A549 (cell line): Measurements from ENCODE around the gene MAP3K9. TPM values are rescaled to one million over a fixed set of nuclear protein-coding genes. Genes with fewer than 3 reads are reported as not detected.

Source experiments
- ATAC-seq, 2 experiments: fragments of 200-7000 bp in 1 of 2; fragments of >200 bp in 1 of 2; cut with Nextera tagmentation in 1 of 2; cut with Tn5 transposase in 1 of 2; 3 replicates each; pipeline versions ENCODE4 v1.8.0 to v1.9.1; 2018 to 2020; ENCODE audit warnings: mild to moderate bottlenecking in 1 of 2, moderate library complexity in 1 of 2
- CTCF ChIA-PET: fragments of 300-600 bp; sonication (Branson Sonifier 250); formaldehyde crosslinking; extraction: SDS; loops from one replicate; lab custom pipeline; 2021; ENCODE audit warnings: antibody characterized with exemption, inconsistent platforms; lab: Yijun Ruan, JAX
- POLR2A ChIA-PET: fragments of 350-600 bp; formaldehyde crosslinking; extraction: SDS; loops from one replicate; lab custom pipeline; 2021; ENCODE audit warnings: antibody characterized with exemption, inconsistent platforms; lab: Yijun Ruan, JAX
- DNase-seq, 2 experiments: peaks; one replicate each; pipeline versions ENCODE4 v3.0.0 to v3.0.0-alpha.2; 2011 to 2016; ENCODE audit warnings: low read depth in 1 of 2, low spot score in 1 of 2
- FAIRE-seq: peaks from 2 replicates; lab custom pipeline; 2011; peaks lifted over from hg19 to GRCh38; lab: Jason Lieb, UNC
- H3K27ac ChIP-seq, 2 experiments: fragments of >200 bp; sonication (Bioruptor Twin); formaldehyde crosslinking; 3 replicates each; pipeline ENCODE4 v1.5.1; 2016 to 2017
- H3K4me1 ChIP-seq: fragments of >200 bp; sonication (Bioruptor Twin); formaldehyde crosslinking; 3 replicates; pipeline ENCODE4 v1.6.1; 2016
- H3K4me2 ChIP-seq: fragments of >200 bp; sonication (Bioruptor Twin); formaldehyde crosslinking; 3 replicates; pipeline ENCODE4 v1.6.1; 2016
- H3K4me3 ChIP-seq: fragments of >200 bp; sonication (Bioruptor Twin); formaldehyde crosslinking; 3 replicates; pipeline ENCODE4 v1.5.1; 2016
- H3K9me3 ChIP-seq: fragments of >200 bp; sonication (Bioruptor Twin); formaldehyde crosslinking; 3 replicates; pipeline ENCODE4 v1.6.1; 2016
- BHLHE40 ChIP-seq: IDR thresholded peaks from 2 replicates; pipeline ENCODE4 v1.6.1; 2012; ENCODE audit warnings: low read depth, low read length, inconsistent platforms
- CEBPB ChIP-seq, 2 experiments: fragments of >200 bp in 1 of 2; sonication (Bioruptor Twin) in 1 of 2; formaldehyde crosslinking in 1 of 2; IDR thresholded peaks; 2 replicates each; pipeline ENCODE4 v1.6.1; 2012 to 2016
- E2F6 ChIP-seq: IDR thresholded peaks from 2 replicates; pipeline ENCODE4 v1.6.1; 2012; ENCODE audit warnings: low read depth, borderline replicate concordance
- EHF ChIP-seq: fragments of 250-450 bp; sonication (Bioruptor Pico); IDR thresholded peaks from 2 replicates; pipeline ENCODE4 v1.5.0; 2020; ENCODE audit warnings: mild to moderate bottlenecking
- ELK1 ChIP-seq: fragments of 150-350 bp; IDR thresholded peaks from 2 replicates; pipeline ENCODE4 v1.6.1; 2014; ENCODE audit warnings: low read depth, mild to moderate bottlenecking, low read length
- EP300 ChIP-seq, 2 experiments: fragments of >200 bp; sonication (Bioruptor Twin); formaldehyde crosslinking; IDR thresholded peaks; 2 replicates in 1 of 2; 3 replicates in 1 of 2; pipeline ENCODE4 v1.6.1; 2016 to 2017
- FOSL2 ChIP-seq, 2 experiments: fragments of 450-650 bp in 1 of 2; fragments of >200 bp in 1 of 2; sonication (Bioruptor Twin) in 1 of 2; formaldehyde crosslinking; IDR thresholded peaks; 2 replicates each; pipeline versions ENCODE4 v1.5.0 to v1.6.1; 2016 to 2020; ENCODE audit warnings: mild to moderate bottlenecking in 1 of 2, moderate library complexity in 1 of 2
- FOXS1 ChIP-seq: fragments of 250-450 bp; sonication (Bioruptor Pico); IDR thresholded peaks from 2 replicates; pipeline ENCODE4 v1.5.0; 2020; ENCODE audit warnings: mild to moderate bottlenecking, moderate library complexity
- GATA3 ChIP-seq: IDR thresholded peaks from 2 replicates; pipeline ENCODE4 v1.6.1; 2012; ENCODE audit warnings: borderline replicate concordance
- HDAC2 ChIP-seq: fragments of 200-600 bp; sonication (generic); IDR thresholded peaks from 2 replicates; pipeline ENCODE4 v1.6.1; 2016
- HES2 ChIP-seq: fragments of >200 bp; sonication (Bioruptor Twin); formaldehyde crosslinking; IDR thresholded peaks from 2 replicates; pipeline ENCODE4 v1.6.1; 2016
- HEYL ChIP-seq: fragments of 250-450 bp; sonication (Bioruptor Pico); IDR thresholded peaks from 2 replicates; pipeline ENCODE4 v1.8.0; 2021; ENCODE audit warnings: mild to moderate bottlenecking, moderate library complexity
- HOXA7 ChIP-seq: fragments of 250-450 bp; sonication (Bioruptor Pico); IDR thresholded peaks from 2 replicates; pipeline ENCODE4 v1.5.0; 2020; ENCODE audit warnings: mild to moderate bottlenecking, moderate library complexity
- HOXB5 ChIP-seq: fragments of 250-450 bp; sonication (Bioruptor Pico); IDR thresholded peaks from 2 replicates; pipeline ENCODE4 v1.5.0; 2020; ENCODE audit warnings: mild to moderate bottlenecking, moderate library complexity
- JUN ChIP-seq, 2 experiments: fragments of >200 bp; sonication (Bioruptor Twin); formaldehyde crosslinking; IDR thresholded peaks; 2 replicates in 1 of 2; 3 replicates in 1 of 2; pipeline ENCODE4 v1.6.1; 2016 to 2017
- MAZ ChIP-seq: fragments of 150-350 bp; IDR thresholded peaks from 2 replicates; pipeline ENCODE4 v1.6.1; 2014; ENCODE audit warnings: antibody characterized with exemption, low read depth, low read length, borderline replicate concordance
- NPAS2 ChIP-seq: fragments of 250-450 bp; sonication (Bioruptor Pico); IDR thresholded peaks from 2 replicates; pipeline ENCODE4 v1.8.0; 2022; ENCODE audit warnings: mild to moderate bottlenecking, moderate library complexity, borderline replicate concordance
- RCOR1 ChIP-seq: fragments of 150-350 bp; IDR thresholded peaks from 2 replicates; pipeline ENCODE4 v1.6.1; 2014; ENCODE audit warnings: antibody characterized with exemption, low read length, low read depth
- REST ChIP-seq: fragments of 200-600 bp; sonication (generic); IDR thresholded peaks from 2 replicates; pipeline ENCODE4 v1.6.1; 2016; ENCODE audit warnings: antibody characterized with exemption, mild to moderate bottlenecking, moderate library complexity
- RNF2 ChIP-seq: fragments of 200-600 bp; sonication (generic); IDR thresholded peaks from 2 replicates; pipeline ENCODE4 v1.6.1; 2016; ENCODE audit warnings: low read depth, mild to moderate bottlenecking, antibody characterized with exemption, moderate library complexity, borderline replicate concordance
- SMC3 ChIP-seq: fragments of >200 bp; sonication (Bioruptor Twin); formaldehyde crosslinking; IDR thresholded peaks from 3 replicates; pipeline ENCODE4 v1.6.1; 2018; ENCODE audit warnings: inconsistent platforms
- SREBF2 ChIP-seq: fragments of 450-650 bp; IDR thresholded peaks from 2 replicates; pipeline ENCODE4 v1.6.1; 2014; ENCODE audit warnings: mild to moderate bottlenecking, moderate library complexity
- TFCP2L1 ChIP-seq: fragments of 250-450 bp; sonication (Bioruptor Pico); IDR thresholded peaks from 2 replicates; pipeline ENCODE4 v1.5.0; 2021; ENCODE audit warnings: mild to moderate bottlenecking
- TP53 ChIP-seq: fragments of 250-450 bp; sonication (Bioruptor Pico); IDR thresholded peaks from 2 replicates; pipeline ENCODE4 v1.5.0; 2021; ENCODE audit warnings: mild to moderate bottlenecking, moderate library complexity
- ZFP36 ChIP-seq: fragments of 450-650 bp; IDR thresholded peaks from 2 replicates; pipeline ENCODE4 v1.6.1; 2014; ENCODE audit warnings: borderline replicate concordance; ENCODE audit not compliant: partially characterized antibody
- ZSCAN20 ChIP-seq: fragments of 250-450 bp; sonication (Bioruptor Pico); IDR thresholded peaks from 2 replicates; pipeline ENCODE4 v1.8.0; 2022; ENCODE audit warnings: mild to moderate bottlenecking, moderate library complexity
- WGBS: methylation state at CpG from one replicate; pipeline ENCODE4 v1.1.6; 2017; ENCODE audit errors: missing lambda C conversion rate; 5-methylcytosine and 5-hydroxymethylcytosine counted together
- polyA plus RNA-seq, 4 experiments: library from polyadenylated mRNA; depleted of rRNA in 3 of 4; stranded (reverse); fragments of >200 nt; fragmentation: RNase III in 1 of 4; extraction: RNeasy Plus Mini Kit Qiagen cat#74134 plus additional on column Dnase treatment in 1 of 4; gene quantifications; 2 replicates in 3 of 4; 3 replicates in 1 of 4; pipeline ENCODE4 v1.2.3, GENCODE V29; 2011 to 2017

The MAP3K9 gene
- polyA plus RNA-seq, 2 of the 4 experiments (the other 2 are of a cell fraction): 5.3 to 8.5 TPM

- TF ChIP-seq BHLHE40 (no peak), HDAC2 (no peak), TP53 (no peak)
- TF ChIP-seq, all 56 proteins: peak for 0
Observed at GRCh38 chr14:70833884-70834283, 24.6 kb upstream of the MAP3K9 start (continued).

- H3K4me3 ChIP-seq: no peak overlapping the region
- TF ChIP-seq ELK1 (no peak), NPAS2 (no peak), TFCP2L1 (CRISPR knock-in tag) (no peak), REST (no peak), HDAC2 (no peak), EHF (no peak), FOSL2 (IDR thresholded peaks at IDR 0.05) (no peak), FOSL2 (CRISPR knock-in tag; IDR thresholded peaks at IDR 0.05) (no peak), HEYL (CRISPR knock-in tag) (no peak), HOXB5 (no peak), SMC3 (no peak), TP53 (no peak), GATA3 (no peak), HES2 (no peak), HOXA7 (no peak), EP300 (IDR thresholded peaks at IDR 0.05) (no peak), ZSCAN20 (CRISPR knock-in tag) (no peak), CEBPB (IDR thresholded peaks at IDR 0.05) (no peak), FOXS1 (CRISPR knock-in tag) (no peak)
- H3K27ac ChIP-seq: no peak overlapping the region
- 73% methylated on average over 16 of the region's 16 CpGs for WGBS
- ChIA-PET CTCF (interaction anchor here (1.4 to 2.2 kb wide), 2 partner anchors 15 to 69 kb away, joined by 3 to 10 read pairs; no protein-coding TSS in a partner anchor), POLR2A (no interaction called here)
- ATAC-seq (no peak), DNase-seq (no peak), FAIRE-seq (no peak)
- no peak overlapping the region for H3K4me2 ChIP-seq
- H3K4me1 ChIP-seq: no peaks in the 10 kb centered on the region
- H3K9me3 ChIP-seq: no peaks in the 10 kb centered on the region
Observed at GRCh38 chr14:70832561-70833305, 23.4 kb upstream of the MAP3K9 start.

GRCh38 chr14:70830998-70831781 lies 21.9 kb upstream of the MAP3K9 start:
- no peak for DNase-seq
- no peaks in the 10 kb centered on the region for H3K4me1 ChIP-seq
- POLR2A ChIA-PET: no interaction called here
- H3K4me3 ChIP-seq: no peak overlapping the region
- no peak overlapping the region for H3K4me2 ChIP-seq
- no peak for ATAC-seq
- FAIRE-seq: no peak
- H3K9me3 ChIP-seq: no peaks in the 10 kb centered on the region
- WGBS: 37% methylated on average over 5 of the region's 5 CpGs
- TF ChIP-seq SREBF2: no peak
- TF ChIP-seq TP53: no peak
- TF ChIP-seq RCOR1: no peak
- TF ChIP-seq RNF2: no peak
- no peak for TF ChIP-seq JUN (IDR thresholded peaks at IDR 0.05)
- TF ChIP-seq E2F6: no peak
- no peak for TF ChIP-seq MAZ
- TF ChIP-seq ZFP36: no peak
- no peak for TF ChIP-seq HOXA7
- no peak for TF ChIP-seq EHF
- CTCF ChIA-PET: interaction anchor here (1.0 to 4.1 kb wide), 2 partner anchors 12 to 14 kb away, joined by 5 to 46 read pairs; no protein-coding TSS in a partner anchor
- no peak overlapping the region for H3K27ac ChIP-seq
